ENCODE data around the gene KDM1A. TPM values are rescaled to one million over a fixed set of nuclear protein-coding genes. Genes with fewer than 3 reads are reported as not detected.

Gene KDM1A
- total and polyA plus RNA-seq, 2 donors (not counting 1 experiment from before 2014, with no cell fraction given), result 30.2 to 47.4 TPM

- H3K27me3 ChIP-seq (replicated peaks in 1 of 4; ENCODE audit: control extremely low read depth in 1 of 4, control insufficient read depth in 3 of 4, insufficient read depth in 4 of 4, low read length in 3 of 4), result no peaks in the 10 kb centered on the region
- peaks cover 6% of the 10 kb centered on the region for H4K20me1 ChIP-seq (ENCODE audit: control insufficient read depth, insufficient read depth, low read length, poor library complexity, severe bottlenecking)
- Mint-ChIP-seq H3K9me3 (ENCODE audit: insufficient read depth) (no peaks in the 10 kb centered on the region), H3K4me1 (peaks cover 15% of the 10 kb centered on the region), H3K27me3 (no peaks in the 10 kb centered on the region), H3K4me3 (no peak overlapping the region), H3K27ac (no peak overlapping the region)
- no peak for DNase-seq
- H3K4me1 ChIP-seq (ENCODE audit: control insufficient read depth in 2 of 2, insufficient read depth in 2 of 2, low read length in 2 of 2), result peaks cover 11 to 12% of the 10 kb centered on the region in 2 donors
- no peak overlapping the region for H2AFZ ChIP-seq (ENCODE audit: insufficient read depth, low read depth, low read length, poor library complexity, severe bottlenecking)
- CTCF ChIA-PET, result interaction anchor here (3.0 to 20.1 kb wide), 5 partner anchors 9 to 89 kb away, joined by 10 to 884 read pairs (median 30); no protein-coding TSS in a partner anchor
- POLR2A ChIA-PET, result no interaction called here
- H3K9me3 ChIP-seq (ENCODE audit: control extremely low read depth in 1 of 3, control insufficient read depth in 2 of 3, insufficient read depth in 1 of 3, low read length in 2 of 3), result no peaks in the 10 kb centered on the region
- intact Hi-C loops (cut with micrococcal nuclease), result loop anchor here (2.0 kb wide), 1 partner anchor 14 kb away; no protein-coding TSS in a partner anchor
- H3K36me3 ChIP-seq (replicated peaks in 1 of 2; ENCODE audit: control extremely low read depth in 1 of 2, control insufficient read depth in 1 of 2, extremely low read depth in 1 of 2, insufficient read depth in 2 of 2, low read length in 1 of 2), result no peaks in the 10 kb centered on the region
- ATAC-seq (ENCODE audit: low read depth), result no peak
- no peak overlapping the region for H3K9ac ChIP-seq (ENCODE audit: low read length)
- H3K79me2 ChIP-seq (ENCODE audit: control insufficient read depth, insufficient read depth, low read length), result peaks cover 6% of the 10 kb centered on the region
- TF ChIP-seq, protein P1, sequence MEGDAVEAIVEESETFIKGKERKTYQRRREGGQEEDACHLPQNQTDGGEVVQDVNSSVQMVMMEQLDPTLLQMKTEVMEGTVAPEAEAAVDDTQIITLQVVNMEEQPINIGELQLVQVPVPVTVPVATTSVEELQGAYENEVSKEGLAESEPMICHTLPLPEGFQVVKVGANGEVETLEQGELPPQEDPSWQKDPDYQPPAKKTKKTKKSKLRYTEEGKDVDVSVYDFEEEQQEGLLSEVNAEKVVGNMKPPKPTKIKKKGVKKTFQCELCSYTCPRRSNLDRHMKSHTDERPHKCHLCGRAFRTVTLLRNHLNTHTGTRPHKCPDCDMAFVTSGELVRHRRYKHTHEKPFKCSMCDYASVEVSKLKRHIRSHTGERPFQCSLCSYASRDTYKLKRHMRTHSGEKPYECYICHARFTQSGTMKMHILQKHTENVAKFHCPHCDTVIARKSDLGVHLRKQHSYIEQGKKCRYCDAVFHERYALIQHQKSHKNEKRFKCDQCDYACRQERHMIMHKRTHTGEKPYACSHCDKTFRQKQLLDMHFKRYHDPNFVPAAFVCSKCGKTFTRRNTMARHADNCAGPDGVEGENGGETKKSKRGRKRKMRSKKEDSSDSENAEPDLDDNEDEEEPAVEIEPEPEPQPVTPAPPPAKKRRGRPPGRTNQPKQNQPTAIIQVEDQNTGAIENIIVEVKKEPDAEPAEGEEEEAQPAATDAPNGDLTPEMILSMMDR (IDR thresholded peaks at IDR 0.05), result no peak
- TF ChIP-seq EZH2 (IDR thresholded peaks at IDR 0.05; ENCODE audit: borderline replicate concordance, insufficient read depth, low read depth, low read length, poor library complexity, severe bottlenecking), result no peak
- no peak overlapping the region for H3K27ac ChIP-seq (ENCODE audit: low read length in 2 of 2)
- no peak overlapping the region for H3K4me3 ChIP-seq (ENCODE audit: control extremely low read depth in 1 of 5, extremely low read depth in 1 of 5, insufficient read depth in 1 of 5, low read depth in 2 of 5, low read length in 4 of 5)
- 92% methylated on average over 3 of the region's 3 CpGs for WGBS (ENCODE audit: insufficient coverage)
- no peak overlapping the region for H3K4me2 ChIP-seq (replicated peaks; ENCODE audit: low read depth, low read length, poor library complexity, severe bottlenecking)
These were observed 82.0 kb downstream of the KDM1A start for GRCh38 chr1:23101101-23101827.

- Histone ChIP-seq H3K4me2 (replicated peaks; ENCODE audit: low read depth, low read length, poor library complexity, severe bottlenecking) (no peak overlapping the region), H3K9me3 (ENCODE audit: control extremely low read depth in 1 of 3, control insufficient read depth in 2 of 3, insufficient read depth in 1 of 3, low read length in 2 of 3) (no peaks in the 10 kb centered on the region), H3K27me3 (replicated peaks in 1 of 4; ENCODE audit: control extremely low read depth in 1 of 4, control insufficient read depth in 3 of 4, insufficient read depth in 4 of 4, low read length in 3 of 4) (no peaks in the 10 kb centered on the region), H3K36me3 (replicated peaks in 1 of 2; ENCODE audit: control extremely low read depth in 1 of 2, control insufficient read depth in 1 of 2, extremely low read depth in 1 of 2, insufficient read depth in 2 of 2, low read length in 1 of 2) (peaks cover 0 to 3% of the 10 kb centered on the region in 2 experiments), H3K9ac (ENCODE audit: low read length) (no peak overlapping the region), H3K4me1 (ENCODE audit: control insufficient read depth in 2 of 2, insufficient read depth in 2 of 2, low read length in 2 of 2) (peaks cover 11 to 12% of the 10 kb centered on the region in 2 donors), H2AFZ (ENCODE audit: insufficient read depth, low read depth, low read length, poor library complexity, severe bottlenecking) (no peak overlapping the region), H3K4me3 (ENCODE audit: control extremely low read depth in 1 of 5, extremely low read depth in 1 of 5, insufficient read depth in 1 of 5, low read depth in 2 of 5, low read length in 4 of 5) (no peak overlapping the region), H4K20me1 (ENCODE audit: control insufficient read depth, insufficient read depth, low read length, poor library complexity, severe bottlenecking) (peaks cover 6% of the 10 kb centered on the region), H3K79me2 (ENCODE audit: control insufficient read depth, insufficient read depth, low read length) (peaks cover 6% of the 10 kb centered on the region), H3K27ac (ENCODE audit: low read length in 2 of 2) (no peak overlapping the region)
- ATAC-seq (ENCODE audit: low read depth), result no peak
- Mint-ChIP-seq H3K27me3 (no peaks in the 10 kb centered on the region), H3K9me3 (ENCODE audit: insufficient read depth) (no peaks in the 10 kb centered on the region), H3K4me1 (peaks cover 15% of the 10 kb centered on the region), H3K4me3 (no peak overlapping the region), H3K27ac (no peak overlapping the region)
- 89% methylated on average over 1 of the region's 2 CpGs for WGBS (ENCODE audit: insufficient coverage)
- DNase-seq, result no peak
- intact Hi-C loops (cut with micrococcal nuclease), result loop anchor here (2.0 kb wide), 1 partner anchor 13 kb away; no protein-coding TSS in a partner anchor
- no peak for TF ChIP-seq EZH2 (IDR thresholded peaks at IDR 0.05; ENCODE audit: borderline replicate concordance, insufficient read depth, low read depth, low read length, poor library complexity, severe bottlenecking)
- TF ChIP-seq, protein P1 (IDR thresholded peaks at IDR 0.05), result no peak
- ChIA-PET CTCF (interaction anchor here (3.0 to 20.1 kb wide), 3 partner anchors 10 to 78 kb away, joined by 10 to 884 read pairs (median 45); no protein-coding TSS in a partner anchor), POLR2A (no interaction called here)
These were observed 82.6 kb downstream of the KDM1A start for GRCh38 chr1:23101887-23102286.
